Stimulated activated CD8-positive, alpha-beta memory T cell treated with anti-CD3 and anti-CD28 coated beads, Interleukin-15, amount 100 ng/mL, for 1 hour (primary cell): ENCODE results near the gene FARP1.

Source experiments
- DNase-seq: peaks from one replicate; pipeline ENCODE4 v3.0.0-alpha.2; 2020; ENCODE audit warnings: low read depth

The FARP1 gene

DNA sequence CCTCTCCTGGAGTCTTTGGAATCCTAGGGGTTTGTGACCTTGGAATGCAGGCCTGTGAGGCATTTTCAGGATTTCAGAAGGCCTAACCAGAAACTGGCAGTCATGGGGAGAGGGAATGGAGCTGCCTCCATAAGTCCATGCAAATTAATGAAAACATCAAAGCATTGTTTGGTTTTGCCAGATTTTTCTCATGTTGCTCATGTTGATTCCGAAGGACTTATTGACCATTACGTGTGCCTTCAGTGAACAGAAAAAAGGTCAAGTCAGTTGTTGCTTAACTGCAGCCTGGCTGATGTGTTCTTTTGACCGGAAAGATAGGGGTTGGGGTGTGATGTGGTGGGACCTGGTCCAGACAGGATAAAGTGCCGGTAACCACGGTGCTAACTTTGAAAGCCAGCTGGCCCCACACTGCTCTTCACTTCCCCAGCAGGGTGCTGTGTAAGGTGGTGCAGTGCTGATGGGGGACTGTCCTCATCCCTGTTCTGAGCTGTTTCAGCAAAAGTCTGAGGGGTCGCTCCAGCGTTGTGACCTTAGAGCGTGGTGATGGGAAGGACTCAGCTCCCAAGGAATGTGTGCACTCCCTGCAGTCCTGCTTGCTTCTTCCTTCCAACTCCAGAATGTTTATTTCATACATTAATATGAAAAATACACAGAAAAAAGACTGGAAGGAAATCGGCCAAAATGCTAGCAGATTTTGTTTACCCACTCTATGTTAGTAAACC lies 30.7 kb downstream of the FARP1 start:
- no peak for DNase-seq

GRCh38 chr13:98174307-98174706 lies 31.4 kb downstream of the FARP1 start:
- DNase-seq, result no peak

DNA sequence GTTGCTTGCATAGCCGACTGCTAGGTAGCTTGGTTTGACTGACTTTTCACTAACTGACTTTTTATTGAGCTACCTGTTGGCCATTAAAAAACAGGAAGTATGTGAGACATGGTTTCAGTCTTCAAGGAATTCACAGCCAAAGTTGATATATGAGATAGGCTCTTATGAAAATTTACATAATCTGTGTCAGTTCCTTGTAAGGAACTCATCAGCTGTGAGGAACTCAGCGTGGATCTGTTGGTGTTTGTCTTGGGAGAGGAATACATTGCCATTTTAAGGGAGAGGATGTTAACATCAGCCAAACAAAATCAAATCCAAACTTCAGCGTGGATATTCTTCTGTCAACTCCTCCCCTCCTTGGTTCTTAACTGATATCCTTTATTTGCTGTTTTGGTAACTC lies 32.1 kb downstream of the FARP1 start:
- no peak for DNase-seq

- no peak for DNase-seq
Measured at GRCh38 chr13:98175823-98176222, 32.9 kb downstream of the FARP1 start.

DNA sequence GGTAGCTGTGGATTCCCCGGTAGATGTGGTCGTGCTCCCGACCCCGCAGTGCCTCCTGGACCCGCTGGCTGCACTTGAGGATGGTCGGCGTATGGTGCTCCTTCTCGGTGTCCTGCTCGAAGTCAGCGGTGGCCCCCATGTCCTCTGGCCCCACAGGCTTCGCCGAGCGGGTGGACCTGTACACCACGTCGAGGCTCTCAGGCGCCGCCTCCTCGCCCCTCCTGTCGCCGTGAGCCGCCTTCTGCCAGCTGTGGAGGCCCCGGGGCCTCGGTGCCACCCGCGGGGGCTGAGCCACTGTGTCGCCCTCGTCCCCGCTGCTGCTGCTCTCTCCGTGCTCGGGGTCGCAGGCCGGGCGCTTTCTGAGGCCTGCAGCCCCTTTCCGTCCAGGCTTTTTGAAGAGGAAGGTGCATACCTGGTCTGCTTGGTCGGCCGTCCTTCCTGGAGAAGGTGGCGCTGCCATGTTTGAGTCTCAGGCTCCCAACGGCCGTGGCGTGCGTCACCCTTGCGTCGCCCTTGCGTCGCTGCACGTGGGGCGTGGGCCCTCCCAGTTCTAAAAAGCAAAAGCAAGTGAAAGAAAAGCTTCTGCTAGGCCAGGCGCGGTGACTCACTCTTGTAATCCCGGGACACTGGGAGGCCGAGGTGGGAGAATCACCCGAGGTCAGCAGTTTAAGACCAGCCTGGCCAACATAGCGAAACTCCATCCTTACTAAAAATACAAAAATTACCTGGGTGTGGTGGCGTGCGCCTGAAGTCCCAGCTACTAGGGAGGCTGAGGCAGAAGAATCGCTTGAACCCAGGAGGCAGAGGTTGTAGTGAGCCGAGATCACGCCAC lies 34.1 kb downstream of the FARP1 start, which contains the start of gene RNF113B:
Gene RNF113B, minus strand, starts transcription at position 493 of the 832 bp plus-strand sequence. Its CDS starts 33 bp downstream, at position 460.
- no peak for DNase-seq

DNA sequence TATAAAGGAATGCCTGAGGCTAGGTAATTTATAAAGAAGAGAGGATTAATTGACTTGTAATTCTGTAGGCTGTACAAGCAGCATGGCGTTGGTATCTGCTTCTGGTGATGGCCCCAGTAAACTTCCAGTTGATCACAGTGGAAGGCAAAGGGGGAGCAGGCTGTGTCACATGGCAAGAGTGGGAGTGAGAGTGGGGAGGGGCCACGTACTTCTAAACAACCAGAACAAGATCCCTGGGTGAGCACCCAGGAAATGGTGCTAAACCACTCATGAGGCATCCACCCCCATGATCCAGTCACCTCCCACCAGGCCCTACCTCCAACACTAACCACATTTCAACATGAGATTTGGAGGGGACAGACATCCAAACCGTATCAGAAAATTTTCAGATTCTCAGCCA lies 37.2 kb downstream of the FARP1 start:
- DNase-seq, result no peak

- no peak for DNase-seq
Measured at GRCh38 chr13:98181111-98181815, 38.4 kb downstream of the FARP1 start.

- no peak for DNase-seq
Measured at GRCh38 chr13:98182153-98182552, 39.3 kb downstream of the FARP1 start.

DNA sequence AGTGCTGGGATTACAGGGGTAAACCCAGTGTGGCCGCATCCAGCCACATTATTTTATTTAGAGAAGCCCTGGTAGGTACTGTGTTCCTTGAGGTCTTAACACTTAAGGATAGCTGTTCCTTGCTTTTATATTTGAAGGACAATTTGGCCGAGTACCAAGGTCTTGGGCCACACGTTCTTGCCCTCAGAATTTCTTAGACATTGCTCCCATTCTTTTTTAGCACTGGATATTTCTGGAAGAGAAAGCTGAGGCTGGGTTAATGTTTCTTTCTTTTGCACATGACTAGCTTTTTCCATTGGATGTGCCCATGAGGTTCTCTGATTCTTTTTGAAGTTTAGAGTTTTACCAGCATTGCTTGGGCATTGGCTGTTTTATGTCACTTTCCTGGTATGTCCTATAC lies 39.7 kb downstream of the FARP1 start:
- DNase-seq, result no peak

- DNase-seq, result no peak
Measured at GRCh38 chr13:98184792-98185191, 41.9 kb downstream of the FARP1 start.

GRCh38 chr13:98187155-98187964 lies 44.5 kb downstream of the FARP1 start:
- DNase-seq, result no peak

DNA sequence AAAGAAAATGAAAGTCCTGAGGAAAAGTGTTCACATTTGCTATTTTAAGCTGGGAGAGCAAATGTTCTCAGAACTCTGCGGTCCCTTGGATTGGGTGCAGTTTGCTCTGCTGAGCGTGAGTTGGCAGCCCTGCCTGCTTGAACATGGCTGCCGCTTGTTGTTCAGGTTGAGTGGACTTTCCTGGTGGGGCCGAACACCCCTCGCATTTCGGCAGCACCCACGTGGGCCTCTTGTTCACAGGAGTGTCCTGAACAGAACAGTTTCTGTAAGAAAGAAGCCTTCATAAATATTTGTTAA lies 45.0 kb downstream of the FARP1 start:
- no peak for DNase-seq

DNA sequence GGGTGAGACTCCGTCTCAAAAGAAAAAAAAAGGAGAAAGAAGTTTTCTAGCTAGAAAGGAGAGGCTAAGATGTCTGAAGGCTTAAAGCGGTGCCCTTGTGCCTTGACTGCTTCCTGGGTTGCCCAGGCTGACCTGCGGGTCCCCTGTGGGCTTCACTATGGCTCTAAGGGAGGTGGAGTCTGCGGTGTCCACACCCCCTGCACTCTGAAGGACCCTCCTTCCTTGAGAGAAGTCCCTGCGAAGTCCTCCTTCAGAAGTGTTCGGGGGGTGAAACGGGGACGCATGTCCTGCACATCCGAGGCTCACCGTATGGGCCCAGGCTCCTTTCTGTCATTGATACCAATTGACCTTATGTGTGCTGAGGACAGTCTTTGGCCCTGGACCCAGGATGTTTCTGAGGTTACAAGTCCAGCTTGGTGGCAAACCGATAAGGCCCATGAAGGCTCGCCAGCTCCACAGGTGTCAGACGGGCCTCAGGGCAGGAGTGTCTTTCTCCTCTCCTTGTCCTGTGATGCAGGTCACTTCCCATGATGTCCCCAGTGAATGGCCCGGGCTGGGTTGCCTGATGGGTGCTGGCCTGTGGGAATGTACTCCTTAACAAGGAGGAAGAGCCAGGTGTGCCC lies 45.8 kb downstream of the FARP1 start:
- no peak for DNase-seq

GRCh38 chr13:98189841-98190505 lies 47.1 kb downstream of the FARP1 start:
- no peak for DNase-seq

GRCh38 chr13:98190889-98191444 lies 48.1 kb downstream of the FARP1 start:
- DNase-seq, result no peak

DNA sequence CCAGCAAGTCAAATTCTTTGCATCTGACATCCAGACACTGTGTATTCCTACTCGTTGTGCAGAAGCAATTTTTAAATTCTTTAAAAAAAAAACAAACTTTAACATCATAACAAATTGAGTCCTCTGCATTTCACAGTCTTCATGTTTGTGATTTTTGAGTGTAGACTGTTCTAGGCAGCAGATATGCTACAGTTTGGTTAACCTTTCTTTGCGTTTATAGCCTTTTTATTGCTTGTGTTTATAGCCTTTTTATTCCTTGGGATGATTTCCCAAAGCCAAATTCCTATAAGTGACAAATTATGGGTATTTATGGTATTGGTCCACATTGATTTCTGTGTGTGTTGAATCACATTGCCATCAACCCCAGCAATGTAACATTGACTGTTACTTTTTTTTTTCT lies 49.1 kb downstream of the FARP1 start:
- DNase-seq, result no peak

DNA sequence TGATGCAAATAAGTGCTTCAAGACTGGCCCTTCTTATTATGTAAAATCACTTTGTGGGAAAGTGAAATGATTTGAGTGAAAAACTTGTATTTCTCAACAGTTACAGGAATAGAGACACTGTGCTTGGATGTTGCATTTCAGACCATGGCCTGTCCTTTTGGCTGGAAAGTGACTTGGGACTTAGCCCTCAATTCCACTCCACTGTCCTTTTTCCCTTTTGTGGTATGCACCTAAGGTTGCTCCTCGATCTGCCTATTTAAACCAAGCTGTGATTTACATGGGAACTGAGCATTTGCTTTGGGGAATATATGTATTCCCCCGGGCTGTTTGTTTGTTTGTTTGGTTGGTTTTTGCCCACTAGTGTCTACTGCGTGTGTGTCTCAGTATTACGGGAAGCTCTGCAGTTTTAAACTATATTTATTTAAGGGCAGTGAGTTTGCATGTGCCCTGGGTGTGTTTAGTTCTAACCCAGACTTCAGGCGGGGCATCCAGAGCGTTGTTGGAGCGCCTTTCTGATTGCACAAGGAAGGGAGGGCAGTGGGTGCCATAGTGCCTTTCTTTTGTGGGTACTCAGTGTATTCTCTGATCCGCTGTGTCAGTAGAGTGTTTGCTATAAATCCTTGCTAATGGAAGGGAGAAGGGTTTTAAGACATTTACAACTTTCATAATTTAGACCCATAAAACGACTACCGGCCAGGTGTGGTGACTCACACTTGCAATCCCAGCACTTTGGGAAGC lies 52.3 kb downstream of the FARP1 start:
- DNase-seq, result no peak

GRCh38 chr13:98198683-98199082 lies 55.8 kb downstream of the FARP1 start:
- DNase-seq, result no peak

DNA sequence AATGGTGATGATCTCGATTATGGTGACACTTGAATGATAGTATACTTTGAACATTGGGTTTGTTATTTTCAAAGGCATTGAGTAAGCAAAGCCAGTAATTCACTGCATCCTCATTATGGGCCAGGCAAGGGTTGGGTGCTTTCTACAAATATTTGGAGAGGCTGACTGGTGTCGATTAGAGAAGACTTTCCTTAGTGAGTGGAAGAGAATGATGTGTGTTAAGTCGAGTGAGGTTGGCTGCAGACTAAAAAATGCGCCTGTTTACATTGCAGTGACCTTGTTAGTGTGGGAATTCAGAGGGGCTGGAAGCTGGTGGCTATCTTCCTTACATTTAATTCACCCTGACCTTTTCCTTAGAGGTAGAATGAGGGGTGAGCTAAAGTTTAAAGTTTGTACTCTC lies 56.6 kb downstream of the FARP1 start:
- DNase-seq, result no peak
